ENCODE data around the gene SLC38A9.

DNA sequence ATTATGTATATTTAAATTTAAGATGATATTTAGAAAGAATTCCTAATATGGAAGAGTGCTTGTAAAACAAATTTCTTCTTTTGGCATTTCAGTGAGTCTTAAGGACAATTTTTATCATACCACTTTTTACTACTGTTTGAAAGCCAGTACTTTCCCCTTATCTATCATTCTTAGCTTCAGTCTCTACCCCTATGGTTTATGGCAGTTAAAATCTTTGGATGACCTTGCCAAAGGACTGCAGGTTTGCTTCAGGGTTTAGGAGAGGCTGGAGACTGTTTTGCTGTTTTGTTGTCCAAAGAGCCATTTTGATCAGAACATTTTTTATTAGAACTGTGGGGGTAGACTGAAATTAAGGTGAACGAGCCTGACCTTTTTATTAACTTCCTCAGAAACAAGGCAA lies 30.8 kb downstream of the SLC38A9 start:
- TF ChIP-seq POLR2AphosphoS5 (IDR thresholded peaks at IDR 0.05; ENCODE audit: low read depth, low read length), result no peak
- no peak for TF ChIP-seq POLR2A (IDR thresholded peaks at IDR 0.05; ENCODE audit: low read depth, low read length)
- no peak for TF ChIP-seq SPI1 (IDR thresholded peaks at IDR 0.05; ENCODE audit: low read depth, low read length)
- no peak for TF ChIP-seq TAF1 (IDR thresholded peaks at IDR 0.05; ENCODE audit: low read depth, low read length)
- TF ChIP-seq POU2F2 (IDR thresholded peaks at IDR 0.05; ENCODE audit: low read depth, low read length), result no peak
